WTC11 (cell line): ENCODE data around the gene HCFC1.

Experiments
- CREM ChIP-seq: sonication (generic); formaldehyde crosslinking; IDR thresholded peaks from 2 replicates; pipeline ENCODE4 v1.8.1; 2022; ENCODE audit warnings: mild to moderate bottlenecking, missing genetic modification reagents, moderate library complexity
- JUN ChIP-seq: sonication (generic); formaldehyde crosslinking; IDR thresholded peaks from 2 replicates; pipeline ENCODE4 v1.8.0; 2023; ENCODE audit warnings: mild to moderate bottlenecking, missing genetic modification reagents
- MXD4 ChIP-seq: fragments of 250-450 bp; sonication (Bioruptor Pico); IDR thresholded peaks from 2 replicates; pipeline ENCODE4 v1.8.0; 2021; ENCODE audit warnings: mild to moderate bottlenecking, moderate library complexity, borderline replicate concordance
- NR3C1 ChIP-seq: sonication (generic); formaldehyde crosslinking; conservative IDR thresholded peaks from 2 replicates; pipeline ENCODE4 v1.8.1; 2023; ENCODE audit warnings: low read depth, mild to moderate bottlenecking, missing genetic modification reagents
- TF ChIP-seq, protein P1 (sequence below): fragments of 200-600 bp; IDR thresholded peaks from 2 replicates; pipeline ENCODE4 v1.8.0; 2022; ENCODE audit warnings: antibody characterized with exemption
- TF ChIP-seq, protein P2 (sequence below): sonication (generic); formaldehyde crosslinking; conservative IDR thresholded peaks from 2 replicates; pipeline ENCODE4 v1.8.1; 2022; ENCODE audit warnings: mild to moderate bottlenecking, missing genetic modification reagents
- TF ChIP-seq, protein P3 (sequence below): sonication (generic); formaldehyde crosslinking; IDR thresholded peaks from 2 replicates; pipeline ENCODE4 v1.8.0; 2022; ENCODE audit warnings: mild to moderate bottlenecking, missing genetic modification reagents
- TF ChIP-seq, protein P4 (sequence below): sonication (generic); formaldehyde crosslinking; IDR thresholded peaks from 2 replicates; pipeline ENCODE4 v1.8.0; 2022; ENCODE audit warnings: mild to moderate bottlenecking, missing genetic modification reagents
- TF ChIP-seq, protein P5 (sequence below): sonication (generic); formaldehyde crosslinking; IDR thresholded peaks from 2 replicates; pipeline ENCODE4 v1.8.1; 2023; ENCODE audit warnings: mild to moderate bottlenecking, missing genetic modification reagents, moderate library complexity

DNA sequence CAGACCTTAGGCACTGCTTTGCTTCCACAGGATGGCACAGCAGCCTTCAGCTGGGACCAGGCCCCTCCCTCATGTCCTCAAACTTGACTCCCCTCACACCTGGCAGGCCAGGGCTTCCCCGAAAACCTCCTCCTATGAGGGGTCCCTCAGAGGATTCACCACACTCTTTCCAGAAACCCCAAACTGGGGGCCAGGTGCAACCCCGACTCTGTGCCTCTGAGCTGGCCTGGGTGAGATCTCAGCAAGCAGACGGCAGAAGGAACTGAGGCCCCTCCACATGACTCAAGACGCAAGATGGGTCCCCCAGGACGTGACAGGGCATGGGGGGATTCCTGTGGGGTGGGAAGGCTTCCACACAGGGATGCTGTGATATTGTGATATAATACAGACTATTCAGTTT, 6.2 kb downstream of the HCFC1 start:
- TF ChIP-seq NR3C1 (CRISPR knock-in tag) (no peak), MXD4 (CRISPR knock-in tag) (no peak), JUN (CRISPR knock-in tag) (no peak), CREM (CRISPR knock-in tag) (no peak)
- TF ChIP-seq, protein P1, sequence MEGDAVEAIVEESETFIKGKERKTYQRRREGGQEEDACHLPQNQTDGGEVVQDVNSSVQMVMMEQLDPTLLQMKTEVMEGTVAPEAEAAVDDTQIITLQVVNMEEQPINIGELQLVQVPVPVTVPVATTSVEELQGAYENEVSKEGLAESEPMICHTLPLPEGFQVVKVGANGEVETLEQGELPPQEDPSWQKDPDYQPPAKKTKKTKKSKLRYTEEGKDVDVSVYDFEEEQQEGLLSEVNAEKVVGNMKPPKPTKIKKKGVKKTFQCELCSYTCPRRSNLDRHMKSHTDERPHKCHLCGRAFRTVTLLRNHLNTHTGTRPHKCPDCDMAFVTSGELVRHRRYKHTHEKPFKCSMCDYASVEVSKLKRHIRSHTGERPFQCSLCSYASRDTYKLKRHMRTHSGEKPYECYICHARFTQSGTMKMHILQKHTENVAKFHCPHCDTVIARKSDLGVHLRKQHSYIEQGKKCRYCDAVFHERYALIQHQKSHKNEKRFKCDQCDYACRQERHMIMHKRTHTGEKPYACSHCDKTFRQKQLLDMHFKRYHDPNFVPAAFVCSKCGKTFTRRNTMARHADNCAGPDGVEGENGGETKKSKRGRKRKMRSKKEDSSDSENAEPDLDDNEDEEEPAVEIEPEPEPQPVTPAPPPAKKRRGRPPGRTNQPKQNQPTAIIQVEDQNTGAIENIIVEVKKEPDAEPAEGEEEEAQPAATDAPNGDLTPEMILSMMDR = no peak
- TF ChIP-seq, protein P2, sequence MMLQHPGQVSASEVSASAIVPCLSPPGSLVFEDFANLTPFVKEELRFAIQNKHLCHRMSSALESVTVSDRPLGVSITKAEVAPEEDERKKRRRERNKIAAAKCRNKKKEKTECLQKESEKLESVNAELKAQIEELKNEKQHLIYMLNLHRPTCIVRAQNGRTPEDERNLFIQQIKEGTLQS (CRISPR knock-in tag) = no peak
- TF ChIP-seq, protein P3, sequence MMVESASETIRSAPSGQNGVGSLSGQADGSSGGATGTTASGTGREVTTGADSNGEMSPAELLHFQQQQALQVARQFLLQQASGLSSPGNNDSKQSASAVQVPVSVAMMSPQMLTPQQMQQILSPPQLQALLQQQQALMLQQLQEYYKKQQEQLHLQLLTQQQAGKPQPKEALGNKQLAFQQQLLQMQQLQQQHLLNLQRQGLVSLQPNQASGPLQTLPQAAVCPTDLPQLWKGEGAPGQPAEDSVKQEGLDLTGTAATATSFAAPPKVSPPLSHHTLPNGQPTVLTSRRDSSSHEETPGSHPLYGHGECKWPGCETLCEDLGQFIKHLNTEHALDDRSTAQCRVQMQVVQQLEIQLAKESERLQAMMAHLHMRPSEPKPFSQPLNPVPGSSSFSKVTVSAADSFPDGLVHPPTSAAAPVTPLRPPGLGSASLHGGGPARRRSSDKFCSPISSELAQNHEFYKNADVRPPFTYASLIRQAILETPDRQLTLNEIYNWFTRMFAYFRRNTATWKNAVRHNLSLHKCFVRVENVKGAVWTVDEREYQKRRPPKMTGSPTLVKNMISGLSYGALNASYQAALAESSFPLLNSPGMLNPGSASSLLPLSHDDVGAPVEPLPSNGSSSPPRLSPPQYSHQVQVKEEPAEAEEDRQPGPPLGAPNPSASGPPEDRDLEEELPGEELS (CRISPR knock-in tag) = no peak
- TF ChIP-seq, protein P4, sequence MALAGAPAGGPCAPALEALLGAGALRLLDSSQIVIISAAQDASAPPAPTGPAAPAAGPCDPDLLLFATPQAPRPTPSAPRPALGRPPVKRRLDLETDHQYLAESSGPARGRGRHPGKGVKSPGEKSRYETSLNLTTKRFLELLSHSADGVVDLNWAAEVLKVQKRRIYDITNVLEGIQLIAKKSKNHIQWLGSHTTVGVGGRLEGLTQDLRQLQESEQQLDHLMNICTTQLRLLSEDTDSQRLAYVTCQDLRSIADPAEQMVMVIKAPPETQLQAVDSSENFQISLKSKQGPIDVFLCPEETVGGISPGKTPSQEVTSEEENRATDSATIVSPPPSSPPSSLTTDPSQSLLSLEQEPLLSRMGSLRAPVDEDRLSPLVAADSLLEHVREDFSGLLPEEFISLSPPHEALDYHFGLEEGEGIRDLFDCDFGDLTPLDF (CRISPR knock-in tag) = no peak
- TF ChIP-seq, protein P5, sequence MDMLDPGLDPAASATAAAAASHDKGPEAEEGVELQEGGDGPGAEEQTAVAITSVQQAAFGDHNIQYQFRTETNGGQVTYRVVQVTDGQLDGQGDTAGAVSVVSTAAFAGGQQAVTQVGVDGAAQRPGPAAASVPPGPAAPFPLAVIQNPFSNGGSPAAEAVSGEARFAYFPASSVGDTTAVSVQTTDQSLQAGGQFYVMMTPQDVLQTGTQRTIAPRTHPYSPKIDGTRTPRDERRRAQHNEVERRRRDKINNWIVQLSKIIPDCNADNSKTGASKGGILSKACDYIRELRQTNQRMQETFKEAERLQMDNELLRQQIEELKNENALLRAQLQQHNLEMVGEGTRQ (CRISPR knock-in tag) = no peak
